HG03135 (cell line): Measurements from ENCODE around the gene HNRNPL.
A peak's percentile ranks its signal among the peaks of the same experiment; 100 is the strongest.
"Not testable (repeated sequence)": the region's sequence is repeated elsewhere in the genome, so short reads cannot be mapped to it uniquely, and the experiment has no call there.

Experiments
- ATAC-seq: cut with Tn5 transposase; IDR thresholded peaks from one replicate; pipeline ENCODE4 v1.9.1; 2021; ENCODE audit warnings: mild to moderate bottlenecking, moderate library complexity; ENCODE audit not compliant: unreplicated experiment

HNRNPL gene

DNA sequence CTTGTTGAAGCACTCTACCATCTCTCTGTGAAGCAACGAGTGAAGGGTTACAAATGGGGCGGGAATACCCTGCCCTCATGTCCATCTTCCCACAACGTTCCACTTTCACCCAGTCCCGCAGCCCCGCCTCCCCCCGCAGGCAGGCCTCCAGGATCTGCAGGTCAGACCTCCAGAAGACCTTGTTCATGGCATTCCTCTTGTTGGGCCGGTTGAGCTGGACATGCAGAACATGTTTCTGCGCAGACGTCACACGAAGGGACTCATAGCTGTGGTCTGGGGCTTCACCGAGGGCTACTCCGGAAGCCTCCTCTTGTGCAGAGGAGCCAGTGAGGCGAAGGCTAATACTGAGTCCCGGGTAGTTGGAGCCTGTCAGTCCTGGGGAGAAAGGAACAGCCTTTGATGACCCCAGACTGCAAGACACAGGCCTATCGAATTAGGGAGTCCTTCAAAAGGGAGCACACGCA, 18.6 kb downstream of the HNRNPL start:
- peak; percentile 43 for ATAC-seq

DNA sequence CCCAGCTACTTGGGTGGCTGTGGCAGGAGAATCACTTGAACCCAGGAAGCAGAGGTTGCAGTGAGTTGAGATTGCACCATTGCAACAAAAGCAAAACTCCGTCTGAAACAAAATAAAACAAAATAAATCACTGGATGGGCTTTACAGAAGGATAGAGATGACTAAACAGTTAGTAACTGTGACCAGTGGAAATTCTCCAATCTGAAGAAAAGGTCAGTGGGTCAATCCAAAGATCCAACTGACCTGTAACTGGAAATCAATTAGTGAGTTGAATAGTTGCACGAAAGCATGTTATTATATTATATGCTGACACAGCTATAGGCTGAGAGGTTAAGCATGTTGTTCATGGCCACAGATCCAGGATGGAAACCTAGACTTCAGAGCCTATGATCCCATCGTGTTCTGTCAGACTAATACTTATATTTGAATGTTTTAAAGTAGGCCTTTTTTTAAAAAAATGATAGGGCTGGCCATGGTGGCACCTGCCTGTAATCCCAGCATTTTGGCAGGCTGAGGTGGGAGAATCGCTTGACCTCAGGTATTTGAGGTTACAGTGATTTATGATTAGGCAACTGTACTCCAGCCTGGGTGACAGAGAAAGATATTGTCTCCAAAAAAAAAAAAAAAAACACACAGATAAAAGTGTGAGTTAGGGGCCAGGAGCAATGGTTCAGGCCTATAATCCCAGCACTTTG, 19.6 kb downstream of the HNRNPL start:
- no peak for ATAC-seq

DNA sequence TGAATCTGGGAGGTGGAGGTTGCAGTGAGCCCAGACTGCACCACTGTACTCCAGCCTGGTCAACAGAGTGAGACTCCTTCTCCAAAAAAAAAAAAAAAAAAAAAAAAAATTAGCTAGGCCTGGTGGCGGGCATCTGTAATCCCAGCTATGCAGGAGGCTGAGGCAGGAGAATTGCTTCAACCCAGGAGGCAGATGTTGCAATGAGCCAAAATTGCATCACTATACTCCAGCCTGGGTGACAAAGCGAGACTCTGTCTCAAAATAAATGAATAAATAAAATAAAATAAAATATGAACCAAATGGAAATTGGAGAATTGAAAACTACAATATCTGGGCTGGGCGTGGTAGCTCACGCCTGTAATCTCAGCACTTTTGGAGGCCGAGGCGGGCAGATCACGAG, 20.6 kb downstream of the HNRNPL start:
- ATAC-seq: not testable (repeated sequence)

DNA sequence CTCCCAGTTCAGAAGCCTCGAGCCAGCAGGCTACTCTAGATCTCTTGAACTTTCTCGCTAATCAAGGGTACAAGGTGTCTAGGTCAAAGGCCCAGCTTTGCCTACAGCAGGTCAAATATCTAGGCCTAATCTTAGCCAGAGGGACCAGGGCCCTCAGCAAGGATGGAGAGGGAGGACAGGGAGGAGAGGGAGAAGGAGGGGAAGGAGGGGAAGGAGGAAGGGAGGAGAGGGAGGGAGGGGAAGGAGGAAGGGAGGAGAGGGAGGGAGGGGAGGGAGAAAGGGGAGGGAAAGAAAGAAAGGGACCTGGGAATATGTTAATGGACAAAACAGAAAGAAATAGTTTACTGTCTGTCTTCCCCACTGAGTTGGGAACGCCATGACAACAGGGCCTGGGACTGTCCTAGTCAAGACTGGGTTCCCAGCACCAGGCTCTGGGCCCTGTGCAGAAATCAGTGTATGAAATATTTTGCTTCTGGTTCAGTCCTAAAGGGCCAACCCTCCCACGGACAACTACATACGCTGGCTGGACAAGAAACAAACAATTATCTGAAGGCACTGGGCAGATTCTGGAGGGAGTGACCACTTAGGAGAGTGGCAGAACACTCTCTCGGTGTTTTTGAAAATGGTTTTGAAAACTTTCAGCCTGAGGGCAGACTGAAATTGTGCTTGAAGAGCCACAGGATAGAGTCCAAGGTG, 22.8 kb downstream of the HNRNPL start:
- no peak for ATAC-seq

DNA sequence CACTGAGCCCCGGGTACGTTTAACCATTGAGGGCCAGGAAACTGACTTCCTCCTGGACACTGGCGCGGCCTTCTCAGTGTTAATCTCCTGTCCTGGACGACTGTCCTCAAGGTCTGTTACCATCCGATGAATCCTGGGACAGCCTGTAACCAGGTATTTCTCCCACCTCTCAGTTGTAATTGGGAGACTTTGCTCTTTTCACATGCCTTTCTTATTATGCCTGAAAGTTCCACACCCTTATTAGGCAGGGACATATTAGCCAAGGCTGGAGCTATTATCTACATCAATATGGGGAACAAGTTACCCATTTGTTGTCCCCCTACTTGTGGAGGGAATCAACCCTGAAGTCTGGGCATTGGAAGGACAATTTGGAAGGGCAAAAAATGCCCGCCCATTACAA, 23.9 kb downstream of the HNRNPL start:
- ATAC-seq: not testable (repeated sequence)

DNA sequence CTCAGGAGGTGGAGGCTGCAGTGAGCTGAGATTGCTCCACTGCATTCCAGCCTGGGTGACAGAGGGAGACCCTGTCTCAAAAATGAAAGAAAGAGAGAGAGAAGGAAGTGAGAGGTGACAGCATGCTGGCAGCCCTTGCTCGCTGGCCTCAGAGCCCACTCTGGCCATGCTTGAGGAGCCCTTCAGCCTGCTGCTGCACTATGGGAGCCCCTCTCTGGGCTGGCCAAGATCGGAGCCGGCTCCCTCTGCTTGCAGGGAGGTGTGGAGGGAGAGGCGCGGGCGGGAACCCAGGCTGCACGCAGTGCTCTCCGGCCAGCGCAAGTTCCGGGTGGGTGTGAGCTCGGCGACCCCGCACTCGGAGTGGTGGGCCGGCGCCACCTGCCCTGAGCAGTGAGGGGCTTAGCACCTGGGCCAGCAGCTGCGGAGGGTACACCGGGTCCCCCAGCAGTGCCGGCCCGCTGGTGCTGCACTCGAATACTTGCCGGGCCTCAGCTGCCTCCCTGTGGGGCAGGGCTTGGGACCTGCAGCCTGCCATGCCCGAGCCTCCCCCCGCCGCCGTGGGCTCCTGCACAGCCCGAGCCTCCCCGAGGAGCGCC, 28.5 kb downstream of the HNRNPL start:
- not testable (repeated sequence) for ATAC-seq

DNA sequence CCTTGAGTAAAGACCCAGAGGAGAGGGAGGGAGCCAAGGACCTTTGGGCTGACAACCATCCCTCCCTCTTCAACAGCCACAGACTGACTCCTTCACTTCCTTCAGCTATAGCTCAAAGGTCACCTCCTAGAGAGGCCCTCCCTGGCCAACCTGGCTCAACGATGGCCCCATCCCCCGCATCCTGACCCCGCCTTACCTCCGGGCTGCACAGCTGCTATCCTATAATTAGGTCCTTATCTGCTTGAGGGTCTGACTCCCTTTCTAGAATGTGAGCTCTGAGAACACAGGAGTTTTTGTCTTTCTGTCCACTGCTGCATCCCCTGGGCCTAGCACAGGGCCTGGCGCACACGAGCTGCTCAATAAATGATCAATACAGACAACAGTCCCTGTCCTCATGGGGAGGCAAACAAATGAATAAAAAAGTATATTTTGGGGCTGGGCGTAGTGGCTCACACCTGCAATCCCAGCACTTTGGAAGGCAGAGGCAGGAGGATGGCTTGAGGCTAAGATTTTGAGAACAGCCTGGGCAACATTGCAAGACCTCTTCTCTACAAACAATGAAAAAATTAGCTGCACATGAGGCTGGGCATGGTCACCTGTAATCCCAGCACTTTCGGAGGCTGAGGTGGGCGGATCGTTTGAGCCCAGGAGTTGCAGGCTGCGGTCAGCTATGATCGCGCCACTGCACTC, 30.4 kb downstream of the HNRNPL start:
- no peak for ATAC-seq

DNA sequence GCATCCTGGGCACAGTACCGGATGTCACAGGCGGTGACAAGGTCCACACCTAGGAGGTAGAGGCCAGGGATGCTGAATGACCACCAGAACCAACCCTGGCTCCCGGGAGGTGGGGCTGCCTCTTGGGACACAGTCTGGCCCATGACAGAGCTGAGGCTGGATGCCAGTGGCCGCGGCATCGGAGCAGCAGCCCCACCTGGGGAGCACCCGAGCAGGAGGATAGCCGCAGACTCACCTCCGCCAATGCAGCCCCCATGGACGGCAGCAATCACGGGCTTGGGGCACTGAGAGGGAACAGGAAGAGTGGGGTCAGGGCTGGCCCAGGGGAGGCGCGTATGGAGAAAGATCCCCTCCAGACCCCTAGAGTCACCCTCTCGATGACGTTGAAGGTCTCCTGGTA, 32.7 kb downstream of the HNRNPL start:
- no peak for ATAC-seq

DNA sequence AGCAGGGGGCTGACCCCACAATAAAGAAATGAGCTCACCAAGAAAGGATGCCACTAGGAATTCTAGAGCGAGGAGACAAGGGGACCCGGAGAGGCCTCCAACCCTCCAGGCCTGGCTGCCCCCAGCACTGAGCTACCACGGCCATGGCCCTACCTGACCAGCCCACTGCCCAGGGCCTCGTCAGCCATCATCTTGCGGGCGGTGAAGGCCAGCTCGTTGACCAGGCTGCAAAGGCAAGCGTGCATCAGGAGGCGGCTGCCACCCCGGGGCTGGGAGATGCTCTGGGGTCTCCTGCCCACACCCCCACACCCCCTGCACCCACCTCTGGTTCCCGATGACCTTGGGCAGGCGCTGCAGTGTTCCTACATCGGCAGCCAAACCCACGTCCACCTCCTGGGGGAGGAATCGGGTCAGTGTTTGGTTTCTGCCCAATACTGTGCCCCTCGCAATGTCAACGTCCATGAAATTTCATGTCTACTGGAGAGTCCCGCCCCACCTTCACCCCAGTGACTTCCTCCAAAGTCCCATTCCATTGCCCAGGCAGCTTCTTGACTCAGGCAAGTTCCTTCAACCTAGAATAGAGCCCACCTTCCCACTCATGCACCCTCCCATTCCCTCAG, 33.5 kb downstream of the HNRNPL start:
- no peak for ATAC-seq

DNA sequence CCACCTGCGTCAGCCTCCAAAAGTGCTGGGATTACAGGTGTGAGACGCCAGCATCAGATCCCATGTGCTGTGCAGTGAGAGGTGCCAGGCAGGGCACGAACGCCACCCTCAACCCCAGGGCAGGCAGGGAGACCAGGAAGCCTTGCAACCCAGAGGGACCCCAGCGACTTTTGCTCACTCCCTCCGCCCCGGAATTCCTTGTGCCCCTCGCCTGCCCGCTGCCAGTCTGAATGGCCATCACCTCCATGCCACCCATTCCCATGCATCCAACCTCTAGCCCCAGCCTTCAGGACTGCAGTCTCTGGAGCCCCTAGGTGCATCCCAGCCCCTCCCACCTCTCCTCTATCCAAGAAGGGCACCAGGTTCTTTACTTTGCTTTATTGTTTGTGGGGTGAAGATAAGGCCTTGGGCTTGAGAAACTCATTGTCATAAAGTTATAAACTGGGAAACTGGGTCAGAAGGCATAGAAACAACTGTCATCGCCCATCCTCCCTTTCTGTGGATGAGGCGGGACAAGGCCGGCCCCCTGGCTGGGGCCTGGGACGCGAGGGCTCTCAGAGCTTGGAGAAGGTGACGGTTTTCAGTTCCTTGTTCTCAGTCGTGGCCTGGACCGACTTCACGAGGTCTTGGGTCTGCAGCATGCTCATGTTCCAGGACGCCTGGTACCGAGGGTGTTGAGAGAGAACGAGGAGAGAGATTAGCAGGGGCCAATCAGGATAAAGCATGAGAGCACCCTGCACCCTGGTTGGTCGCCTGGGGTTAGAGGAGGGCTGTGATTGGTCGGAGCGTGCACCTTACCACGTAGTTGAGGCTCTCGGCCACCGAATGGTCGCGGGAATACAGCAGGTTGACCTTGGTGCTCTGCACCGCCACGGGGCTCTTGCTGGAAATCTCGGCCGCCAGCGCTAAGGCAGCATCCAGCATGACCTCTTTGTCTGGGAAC, 34.5 kb downstream of the HNRNPL start:
- ATAC-seq: no peak

DNA sequence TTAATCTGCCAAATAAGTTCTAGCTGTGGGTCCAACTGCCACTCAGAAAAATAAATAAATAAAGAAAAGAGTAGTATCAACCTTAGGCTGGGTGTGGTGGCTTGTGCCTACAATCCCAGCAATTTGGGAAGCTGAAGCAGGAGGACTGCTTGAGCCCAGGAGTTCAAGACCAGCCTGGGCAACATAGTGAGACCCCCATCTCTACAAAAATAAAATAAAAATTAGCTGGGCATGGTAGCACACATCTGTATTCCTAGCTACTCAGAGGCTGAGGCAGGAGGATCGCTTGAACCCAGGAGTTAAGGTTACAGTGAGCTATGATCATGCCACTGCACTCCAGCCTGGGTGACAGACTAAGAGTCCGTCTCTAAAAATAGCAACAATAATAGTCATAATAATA, 35.9 kb downstream of the HNRNPL start:
- not testable (repeated sequence) for ATAC-seq

DNA sequence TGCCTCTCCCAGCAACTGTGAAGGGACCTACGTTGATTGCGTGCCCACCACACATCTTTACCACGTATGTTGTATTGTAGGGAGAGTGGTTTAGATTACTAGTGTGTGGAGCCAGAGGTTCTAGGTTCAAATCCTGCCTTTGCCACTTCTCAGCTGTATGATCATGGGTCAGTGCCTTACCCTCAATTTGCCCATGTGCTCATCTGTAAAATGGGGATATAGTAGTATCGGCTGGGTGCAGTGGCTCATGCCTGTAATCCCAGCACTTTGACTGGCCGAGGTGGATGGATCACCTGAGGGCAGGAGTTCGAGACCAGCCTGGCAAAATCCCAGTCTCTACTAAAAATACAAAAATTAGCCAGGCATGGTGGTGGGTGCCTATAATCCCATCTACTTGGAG, 36.5 kb downstream of the HNRNPL start:
- ATAC-seq: no peak

DNA sequence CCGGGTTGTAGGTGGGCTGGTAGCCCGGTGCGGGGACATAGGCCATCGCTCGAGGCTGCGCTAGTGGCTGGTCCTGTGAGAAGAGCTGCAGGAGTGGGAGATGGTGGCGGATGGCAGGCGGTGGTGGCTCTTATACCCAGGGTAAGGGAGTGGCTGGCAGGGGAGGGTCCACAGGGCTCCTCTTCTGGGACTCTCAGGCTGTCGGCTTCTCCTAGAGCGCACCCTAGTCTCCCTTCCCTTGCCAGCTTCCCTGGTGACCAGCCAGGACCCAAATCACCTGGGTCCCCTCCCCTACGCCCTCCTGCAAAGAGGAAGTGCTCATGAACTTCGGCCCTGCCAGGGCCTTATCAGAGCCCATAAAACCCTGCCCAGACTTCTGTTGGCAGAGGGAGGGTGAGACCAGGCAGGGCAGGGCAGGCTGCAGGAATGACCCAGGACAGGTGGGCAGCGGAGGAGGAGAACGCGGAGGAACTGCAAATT, 36.9 kb downstream of the HNRNPL start, which contains the start of gene LGALS4:
TSS of gene LGALS4 (minus strand) at position 105 of the 480 bp plus-strand sequence. CDS start at position 46, 59 bp downstream.
- ATAC-seq: no peak

DNA sequence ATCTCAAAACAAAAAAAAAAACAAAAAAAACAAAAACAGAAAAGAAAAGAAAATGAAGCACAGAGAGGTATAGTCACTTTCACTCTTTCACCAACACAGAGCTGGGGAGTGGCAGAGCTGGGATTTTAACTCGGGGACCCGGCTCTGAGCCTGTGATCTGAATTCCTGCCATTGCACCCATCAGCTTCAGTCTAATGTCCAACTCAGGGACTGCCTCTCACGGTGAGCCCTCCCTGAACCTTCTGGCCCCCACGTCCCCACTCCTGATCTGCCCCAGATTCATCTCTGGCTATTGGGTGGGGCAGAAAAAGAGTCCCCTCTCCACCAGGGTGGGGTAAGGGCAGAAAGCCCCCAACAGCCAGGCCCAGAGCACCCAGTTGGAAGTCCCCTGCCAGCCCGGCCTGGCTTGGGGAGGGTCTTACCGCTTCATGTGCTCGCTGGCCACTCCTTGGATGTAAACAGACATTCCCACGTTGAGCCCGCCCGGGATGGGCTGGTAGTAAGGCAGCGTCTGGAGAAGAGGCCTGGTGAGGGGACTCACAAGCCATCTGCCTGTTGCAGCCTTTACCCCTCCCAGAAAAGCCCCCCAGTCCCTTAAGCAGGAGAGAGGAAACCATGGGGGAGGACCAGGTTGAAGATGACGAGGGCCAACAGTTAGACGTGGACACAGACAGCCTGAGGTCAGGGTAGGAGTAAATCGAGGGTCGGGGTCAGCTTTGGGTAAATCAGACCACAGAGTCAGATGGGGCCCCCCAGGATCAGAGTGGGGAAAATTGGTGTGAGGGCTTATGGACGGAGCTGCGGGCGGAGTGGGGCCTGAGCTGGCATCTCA, 37.6 kb downstream of the HNRNPL start:
- ATAC-seq: no peak

DNA sequence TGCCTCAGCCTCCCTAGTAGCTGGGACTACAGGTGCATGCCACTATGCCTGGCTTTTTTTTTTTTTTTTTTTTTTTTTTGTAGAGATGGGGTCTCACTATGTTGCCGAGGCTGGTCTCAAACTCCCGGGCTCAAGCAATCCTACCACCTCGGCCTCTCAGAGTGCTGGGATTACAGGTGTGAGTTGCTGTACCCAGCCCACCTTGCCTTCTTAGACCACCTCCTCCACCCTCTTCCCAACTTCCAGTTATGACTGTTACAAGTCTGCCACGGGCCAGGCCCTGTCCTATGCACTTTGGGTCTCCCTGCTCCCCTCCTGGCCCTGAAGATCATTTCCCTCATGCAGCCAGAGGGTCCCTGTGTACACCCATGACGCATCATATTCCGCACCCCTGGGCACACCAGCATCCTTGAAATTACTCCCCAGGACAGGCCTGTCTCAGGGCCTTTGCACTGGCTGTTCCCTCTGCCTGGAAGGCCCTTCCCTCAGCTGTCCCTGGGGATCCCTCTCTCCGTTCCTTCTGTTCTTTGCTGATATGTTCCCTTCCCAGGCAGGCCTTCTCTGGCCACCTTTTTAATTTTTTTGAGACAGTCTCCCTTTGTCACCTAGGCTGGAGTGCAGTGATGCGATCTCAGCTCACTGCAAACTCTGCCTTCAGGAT, 40.1 kb downstream of the HNRNPL start:
- ATAC-seq: no peak

DNA sequence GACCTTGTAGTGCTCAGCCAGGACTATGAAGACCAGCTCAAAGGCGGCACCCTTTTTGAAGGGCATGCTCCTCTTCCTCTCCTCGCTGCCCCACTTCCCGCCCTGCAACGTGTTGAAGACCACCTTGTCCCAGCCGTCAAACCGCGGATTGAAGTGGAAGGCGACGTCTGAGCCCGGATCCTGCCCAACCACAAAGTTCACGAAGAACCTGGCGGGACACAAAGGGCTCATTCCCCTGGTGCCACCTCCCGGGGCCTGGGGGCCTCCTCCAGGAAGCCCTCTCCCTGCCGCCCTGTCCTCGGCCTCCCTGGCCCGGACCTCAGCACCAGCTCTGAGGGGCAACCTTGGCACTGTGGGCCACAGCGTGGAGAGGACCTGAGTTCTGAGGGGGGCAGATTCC, 41.0 kb downstream of the HNRNPL start:
- ATAC-seq: no peak

DNA sequence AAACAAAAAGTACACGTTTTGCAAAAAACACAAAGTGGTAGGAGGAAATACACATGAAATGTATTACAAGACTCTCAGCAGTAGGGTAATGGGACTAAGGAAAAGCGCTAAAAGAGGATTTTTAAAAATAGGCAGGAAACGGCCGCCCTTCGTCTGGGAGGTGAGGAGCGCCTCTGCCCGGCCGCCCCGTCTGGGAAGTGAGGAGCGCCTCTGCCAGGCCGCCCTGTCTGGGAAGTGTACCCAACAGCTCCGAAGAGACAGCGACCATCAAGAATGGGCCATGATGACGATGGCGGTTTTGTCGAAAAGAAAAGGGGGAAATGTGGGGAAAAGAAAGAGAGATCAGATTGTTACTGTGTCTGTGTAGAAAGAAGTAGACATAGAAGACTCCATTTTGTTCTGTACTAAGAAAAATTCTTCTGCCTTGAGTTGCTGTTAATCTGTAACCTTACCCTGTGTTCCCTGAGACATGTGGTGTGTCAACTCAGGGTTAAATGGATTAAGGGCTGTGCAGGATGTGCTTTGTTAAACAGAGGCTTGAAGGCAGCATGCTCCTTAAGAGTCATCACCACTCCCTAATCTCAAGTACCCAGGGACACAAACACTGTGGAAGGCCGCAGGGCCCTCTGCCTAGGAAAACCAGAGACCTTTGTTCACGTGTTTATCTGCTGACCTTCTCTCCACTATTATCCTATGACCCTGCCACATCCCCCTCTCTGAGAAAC, 42.2 kb downstream of the HNRNPL start:
- ATAC-seq: not testable (repeated sequence)

DNA sequence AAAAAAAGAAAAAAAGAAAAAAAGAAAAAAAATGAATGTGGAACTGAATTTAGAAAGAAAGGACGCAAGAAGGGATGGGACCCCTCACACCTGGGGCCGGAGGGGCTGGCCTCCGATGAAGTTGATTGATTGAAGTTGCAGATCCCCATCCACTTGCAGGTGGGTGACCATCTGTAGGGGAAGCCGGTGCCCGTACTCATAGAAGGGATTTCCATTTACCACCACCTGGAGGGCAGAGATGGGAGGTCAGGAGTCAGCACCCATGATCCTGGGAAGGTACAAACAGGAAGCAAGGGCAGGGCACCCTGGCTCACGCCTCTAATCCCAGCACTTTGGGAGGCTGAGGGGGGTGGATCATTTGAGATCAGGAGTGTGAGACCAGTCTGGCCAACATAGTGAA, 43.4 kb downstream of the HNRNPL start:
- ATAC-seq: no peak
